GM12891 (cell line): Measurements from ENCODE around the gene FZD10.

Experiments used
- DNase-seq: peaks from one replicate; pipeline ENCODE4 v3.0.0; 2011; ENCODE audit warnings: low spot score; ENCODE audit not compliant: insufficient read length
- FAIRE-seq: peaks from 2 replicates; lab custom pipeline; 2011; peaks lifted over from hg19 to GRCh38; lab: Jason Lieb, UNC
- PAX5 ChIP-seq: IDR thresholded peaks from 2 replicates; pipeline ENCODE4 v1.6.1; 2011; ENCODE audit warnings: low read length, moderate library complexity, mild to moderate bottlenecking; ENCODE audit not compliant: insufficient read depth, severe bottlenecking
- POLR2A ChIP-seq: IDR thresholded peaks from 2 replicates; pipeline ENCODE4 v1.6.1; 2011; ENCODE audit warnings: low read depth, low read length, control low read depth
- POLR2AphosphoS5 ChIP-seq: IDR thresholded peaks from 2 replicates; pipeline ENCODE4 v1.6.1; 2011; ENCODE audit warnings: low read depth, low read length, control low read depth
- POU2F2 ChIP-seq: IDR thresholded peaks from 2 replicates; pipeline ENCODE4 v1.6.1; 2011; ENCODE audit warnings: low read depth, mild to moderate bottlenecking, control low read depth, low read length, moderate library complexity
- SPI1 ChIP-seq: IDR thresholded peaks from 2 replicates; pipeline ENCODE4 v1.6.1; 2011; ENCODE audit warnings: low read depth, low read length, control low read depth
- TAF1 ChIP-seq: IDR thresholded peaks from 2 replicates; pipeline ENCODE4 v1.6.1; 2011; ENCODE audit warnings: low read depth, low read length, control low read depth

Gene FZD10

GRCh38 chr12:130200445-130200844 lies 38.2 kb downstream of the FZD10 start:
- FAIRE-seq (no peak), DNase-seq (no peak)
- TF ChIP-seq PAX5, result no peak

DNA sequence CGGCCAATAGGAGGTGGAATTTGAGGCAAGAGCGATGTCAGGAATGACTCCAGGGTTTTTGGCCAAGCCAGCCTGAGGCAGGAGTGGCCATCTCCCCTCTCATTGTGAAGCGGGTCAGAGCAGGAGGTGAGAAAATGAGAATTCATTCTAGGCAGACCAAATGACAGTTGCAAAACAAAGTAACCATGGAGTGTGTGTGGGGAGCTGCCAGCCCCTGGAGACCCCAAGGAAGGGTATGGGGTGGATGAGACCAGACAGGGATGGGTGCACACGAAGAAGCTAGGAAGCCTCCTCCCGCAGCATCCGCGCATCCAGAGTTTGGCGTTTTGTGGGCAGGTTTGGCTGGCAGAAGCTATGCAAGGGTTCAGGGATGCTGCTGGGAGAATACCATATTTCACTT lies 38.8 kb downstream of the FZD10 start:
- DNase-seq (no peak), FAIRE-seq (no peak)
- TF ChIP-seq PAX5 (no peak), POLR2A (no peak)

DNA sequence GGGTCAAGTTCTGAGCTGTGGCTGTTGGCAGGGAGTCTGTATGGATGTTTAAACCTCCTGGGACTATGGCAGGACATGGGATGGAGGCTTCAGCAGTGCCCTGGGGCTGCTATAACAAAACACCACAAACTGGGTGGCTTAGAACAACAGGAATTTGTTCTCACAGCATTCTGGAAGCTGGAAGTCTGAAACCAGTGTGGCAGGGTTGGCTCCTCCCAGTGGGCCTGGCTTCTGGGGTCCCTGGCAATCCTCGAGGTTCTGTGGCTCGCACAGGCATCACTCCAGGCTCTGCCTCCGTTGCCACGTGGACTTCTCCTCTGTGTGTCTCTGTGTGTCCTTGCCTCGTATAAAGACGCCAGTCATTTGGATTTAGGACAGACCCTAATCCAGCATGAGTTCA lies 39.9 kb downstream of the FZD10 start:
- TF ChIP-seq PAX5 (no peak), SPI1 (no peak), TAF1 (no peak), POLR2A (no peak), POLR2AphosphoS5 (no peak), POU2F2 (no peak)
- no peak for FAIRE-seq
- no peak for DNase-seq

- FAIRE-seq, result no peak
- DNase-seq, result no peak
- no peak for TF ChIP-seq POLR2A
- TF ChIP-seq POU2F2, result no peak
- no peak for TF ChIP-seq SPI1
- TF ChIP-seq PAX5, result no peak
- no peak for TF ChIP-seq TAF1
- no peak for TF ChIP-seq POLR2AphosphoS5
Measured at GRCh38 chr12:130203151-130203550, 40.9 kb downstream of the FZD10 start.

DNA sequence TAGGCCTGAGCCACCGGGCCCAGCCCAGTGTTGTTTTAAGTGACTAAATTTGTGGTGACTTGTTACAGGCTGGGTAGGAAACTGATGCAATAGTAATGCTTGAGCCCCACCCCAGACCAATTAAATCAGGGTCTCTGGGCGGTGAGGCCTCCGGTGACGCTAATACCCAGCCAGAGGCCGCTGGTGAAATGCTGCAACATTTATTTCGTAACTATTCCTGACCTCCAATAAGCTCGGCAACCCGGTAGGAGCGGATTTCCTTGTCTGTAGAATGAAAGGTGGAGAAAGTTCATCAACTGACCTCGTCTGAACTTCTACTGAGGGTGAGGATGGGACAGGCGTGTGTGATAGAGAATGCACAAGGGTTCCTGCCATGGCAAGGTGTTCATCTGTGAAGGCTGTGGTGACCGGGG lies 42.3 kb downstream of the FZD10 start:
- no peak for TF ChIP-seq POLR2AphosphoS5
- no peak for TF ChIP-seq TAF1
- TF ChIP-seq SPI1, result no peak
- no peak for TF ChIP-seq PAX5
- no peak for TF ChIP-seq POU2F2
- TF ChIP-seq POLR2A, result no peak
- FAIRE-seq, result no peak
- DNase-seq, result no peak

DNA sequence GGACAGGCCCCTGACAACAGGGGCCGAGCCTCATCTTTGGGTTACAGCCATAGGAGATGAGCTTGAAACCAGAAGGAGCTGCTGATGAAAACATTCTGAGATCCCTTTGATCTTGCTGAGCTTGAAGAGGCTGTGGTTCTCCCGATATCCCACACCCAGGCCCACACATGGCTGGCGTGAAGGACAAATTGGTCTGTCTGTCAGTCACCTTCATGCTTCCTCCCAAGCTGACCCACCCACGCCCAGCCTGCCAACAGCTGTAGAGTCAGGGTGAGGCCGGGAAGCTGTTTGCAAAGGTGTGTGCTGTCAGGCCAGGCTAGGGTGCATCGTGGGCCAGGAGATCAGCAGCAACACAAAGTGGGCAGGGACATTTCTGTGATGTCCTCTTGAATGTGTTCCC lies 43.2 kb downstream of the FZD10 start:
- FAIRE-seq (no peak), DNase-seq (no peak)
- no peak for TF ChIP-seq POU2F2
- no peak for TF ChIP-seq SPI1
- no peak for TF ChIP-seq PAX5

DNA sequence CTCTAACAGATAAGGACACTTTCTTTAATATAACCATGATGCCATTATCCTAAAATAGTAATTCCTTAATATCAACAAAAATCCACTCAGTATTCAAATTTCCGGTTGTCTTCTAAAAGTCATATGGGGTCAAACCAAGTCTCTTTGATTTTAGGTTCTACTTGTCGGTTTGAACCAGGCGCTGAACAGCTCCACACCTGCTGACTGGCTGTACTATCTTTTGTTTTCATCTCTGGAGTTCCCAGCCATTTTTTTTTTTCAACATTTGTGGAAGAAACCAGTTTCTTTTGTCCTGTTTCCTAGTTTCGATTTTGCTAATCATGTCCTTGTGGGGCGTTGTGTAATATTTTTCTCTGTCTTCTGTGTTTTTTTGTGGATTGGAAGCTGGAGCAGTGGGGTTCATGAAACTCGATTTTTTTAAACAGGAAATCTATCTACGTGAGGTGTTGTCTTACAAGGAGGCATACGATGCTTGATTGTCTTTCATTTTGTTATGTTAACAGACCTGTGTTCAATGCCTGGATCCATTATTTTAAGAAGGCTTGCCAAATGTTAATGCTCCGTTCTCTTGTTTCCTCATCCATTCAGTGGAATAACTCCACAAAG lies 50.2 kb downstream of the FZD10 start:
- TF ChIP-seq SPI1 (no peak), POU2F2 (no peak), PAX5 (no peak), POLR2AphosphoS5 (no peak), POLR2A (no peak), TAF1 (no peak)
- FAIRE-seq (no peak), DNase-seq (no peak)

- TF ChIP-seq POLR2AphosphoS5 (no peak), POLR2A (no peak), SPI1 (no peak), TAF1 (no peak), PAX5 (no peak), POU2F2 (no peak)
- DNase-seq, result no peak
- no peak for FAIRE-seq
Measured at GRCh38 chr12:130213249-130213648, 51.0 kb downstream of the FZD10 start.

DNA sequence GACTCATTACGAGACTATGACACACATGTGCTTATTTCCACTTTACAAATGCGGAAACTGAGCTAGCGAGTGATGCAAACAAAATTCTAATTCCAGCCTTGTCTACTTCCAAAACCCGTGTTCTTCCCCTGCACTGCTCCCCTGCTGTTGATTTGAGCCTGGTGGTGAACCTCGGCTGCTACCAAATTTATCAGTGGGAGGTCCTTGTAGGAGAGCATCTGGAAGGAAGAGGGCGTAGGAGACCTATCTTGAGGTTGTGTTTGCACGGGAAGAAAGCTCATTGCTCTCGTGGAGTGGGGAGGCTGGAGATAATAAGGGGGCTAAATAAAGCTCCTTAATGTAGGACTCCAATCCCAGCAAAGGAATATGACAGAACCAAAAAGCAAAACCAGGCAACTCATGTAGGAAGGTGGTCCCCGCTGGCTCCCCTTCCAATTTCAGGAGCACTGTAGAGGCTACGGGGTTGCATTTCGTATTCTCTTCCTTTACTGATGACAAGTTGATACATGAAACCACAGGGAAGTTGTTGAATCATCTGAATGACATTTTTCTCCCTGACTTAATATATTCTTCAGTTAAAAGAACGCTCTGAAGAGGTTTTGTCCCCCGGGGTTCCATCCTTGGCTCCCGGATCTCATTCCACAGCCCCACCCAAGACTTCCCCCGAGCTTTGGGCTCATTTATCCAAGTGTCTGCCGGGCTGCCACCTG lies 52.6 kb downstream of the FZD10 start:
- FAIRE-seq, result no peak
- no peak for TF ChIP-seq POLR2A
- TF ChIP-seq TAF1, result no peak
- TF ChIP-seq POU2F2, result no peak
- no peak for TF ChIP-seq POLR2AphosphoS5
- no peak for TF ChIP-seq PAX5
- no peak for TF ChIP-seq SPI1

More for the DNA sequence above, 52.6 kb downstream of the FZD10 start:
- DNase-seq, result no peak
